Esophagus squamous epithelium (tissue), 4 donors: Measurements from ENCODE around the gene LIMCH1.

ENCODE experiments used
- CTCF ChIP-seq, 6 experiments: fragments of 450-650 bp in 4 of 6; fragments of 200-600 bp in 2 of 6; sonication (generic) in 2 of 6; IDR thresholded peaks; one replicate each; pipeline ENCODE4 v1.5.1; 2016 to 2019; ENCODE audit warnings: antibody characterized with exemption in 6 of 6, mild to moderate bottlenecking in 4 of 6, moderate library complexity in 4 of 6
- POLR2A ChIP-seq, 4 donors: fragments of 450-650 bp; IDR thresholded peaks; one replicate each; pipeline ENCODE4 v1.6.1; 2017; ENCODE audit warnings: antibody characterized with exemption in 4 of 4, mild to moderate bottlenecking in 4 of 4, moderate library complexity in 3 of 4

DNA sequence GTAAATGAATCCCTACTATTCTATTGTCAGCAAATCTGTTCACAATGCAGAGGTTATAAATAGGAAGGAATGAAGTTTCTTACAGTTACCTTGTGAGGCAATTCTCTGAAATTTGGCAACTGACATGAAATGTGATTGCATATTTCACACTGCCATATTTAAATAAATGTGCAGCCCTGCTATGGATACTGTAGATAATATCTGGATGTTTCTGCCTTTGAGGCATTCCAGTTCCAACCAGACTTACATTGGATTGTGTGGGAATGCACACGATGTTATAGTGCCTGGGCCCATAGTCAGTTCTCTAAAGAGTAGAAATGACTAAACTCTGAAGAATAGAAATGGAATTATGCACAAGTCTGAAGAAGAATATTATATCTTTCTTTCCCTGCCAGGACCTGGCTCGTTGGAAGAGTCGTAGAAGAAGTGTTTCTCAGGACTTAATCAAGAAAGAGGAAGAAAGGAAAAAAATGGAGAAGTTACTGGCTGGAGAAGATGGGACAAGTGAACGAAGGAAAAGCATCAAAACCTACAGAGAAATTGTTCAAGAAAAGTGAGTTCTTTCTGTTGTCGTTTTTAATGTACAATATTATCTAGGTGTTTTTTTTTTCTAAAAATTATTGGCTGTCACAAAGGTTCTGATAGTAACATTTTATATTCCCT is 107.9 kb downstream of the LIMCH1 start:
- TF ChIP-seq CTCF (IDR thresholded peaks at IDR 0.05) (no peak), POLR2A (IDR thresholded peaks at IDR 0.05) (no peak)
